CD4-positive, alpha-beta T cell treated with Interleukin-1 beta for 1 hour (primary cell): ENCODE measurements around the gene NRXN2.

ENCODE experiments used
- DNase-seq, 2 donors: peaks; one replicate each; pipeline ENCODE4 v3.0.0-alpha.2; 2020 to 2022

The NRXN2 gene

DNA sequence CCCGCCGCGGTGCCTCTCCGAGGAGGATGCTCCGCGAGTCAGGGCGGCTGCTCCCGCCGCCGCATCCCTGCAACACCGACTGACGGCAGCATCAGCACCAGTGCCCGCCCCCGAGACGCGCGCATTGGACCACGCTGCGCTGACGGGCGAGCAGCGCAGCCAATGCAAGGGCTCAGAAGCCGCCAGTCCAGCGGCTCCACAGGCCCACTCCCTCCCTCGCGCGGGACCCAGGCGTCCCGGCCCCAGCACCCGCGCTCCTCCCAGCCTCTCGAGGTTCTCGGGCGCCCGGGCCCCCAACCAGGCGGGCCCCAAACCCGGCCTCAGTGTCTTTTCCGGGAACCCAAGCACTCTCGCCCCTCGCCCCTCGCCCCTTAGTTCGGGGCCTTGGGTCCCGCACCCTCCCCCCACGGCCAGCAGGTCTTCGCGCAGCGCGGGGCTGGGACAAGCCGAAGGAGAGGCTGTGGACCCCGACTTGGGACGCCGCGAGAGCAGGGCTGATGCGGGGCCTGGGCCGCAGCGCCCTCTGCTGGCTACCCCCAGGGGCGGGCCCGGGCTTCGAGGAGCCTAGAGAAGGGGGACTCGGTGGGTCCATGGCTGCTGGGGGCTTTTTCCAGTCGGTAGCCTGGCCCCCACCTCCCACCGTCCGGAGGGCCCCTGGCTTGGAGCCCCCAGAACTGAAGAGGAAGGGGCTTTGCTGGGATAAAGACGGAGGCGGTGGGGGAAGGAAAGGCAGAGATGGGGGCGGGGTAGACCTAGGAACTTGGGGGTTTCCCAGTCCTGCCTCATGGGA is at the start of gene NRXN2:
NRXN2 (minus strand) TSS at position 81 of the 790 bp plus-strand sequence. CDS start 9,498 bp downstream, outside the sequence.
- DNase-seq = peak; percentile 87 to 88

GRCh38 chr11:64772303-64773018 is 49.5 kb upstream of the NRXN2 start:
- no peak for DNase-seq

- DNase-seq = no peak
Observed at GRCh38 chr11:64771861-64772260, 48.9 kb upstream of the NRXN2 start.

DNA sequence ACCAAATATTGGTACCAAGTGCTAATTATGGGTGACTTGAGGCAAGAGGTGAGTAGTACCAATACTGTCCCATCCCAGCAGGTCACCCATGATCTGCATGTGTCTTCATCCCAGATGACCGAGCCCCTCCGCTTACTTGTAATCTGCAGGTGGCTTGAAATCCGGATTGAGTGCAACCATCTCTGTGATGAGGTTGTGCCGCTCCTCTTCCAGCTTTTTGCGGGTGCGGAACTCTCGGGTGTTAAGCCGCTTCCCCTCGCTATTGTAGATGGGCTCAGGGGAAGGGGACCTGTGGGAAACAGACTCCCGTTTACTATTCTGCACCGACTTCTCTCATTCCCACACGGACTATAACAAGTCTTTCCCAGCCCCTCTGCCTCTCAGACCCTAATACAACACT is 47.1 kb upstream of the NRXN2 start:
- no peak for DNase-seq

DNA sequence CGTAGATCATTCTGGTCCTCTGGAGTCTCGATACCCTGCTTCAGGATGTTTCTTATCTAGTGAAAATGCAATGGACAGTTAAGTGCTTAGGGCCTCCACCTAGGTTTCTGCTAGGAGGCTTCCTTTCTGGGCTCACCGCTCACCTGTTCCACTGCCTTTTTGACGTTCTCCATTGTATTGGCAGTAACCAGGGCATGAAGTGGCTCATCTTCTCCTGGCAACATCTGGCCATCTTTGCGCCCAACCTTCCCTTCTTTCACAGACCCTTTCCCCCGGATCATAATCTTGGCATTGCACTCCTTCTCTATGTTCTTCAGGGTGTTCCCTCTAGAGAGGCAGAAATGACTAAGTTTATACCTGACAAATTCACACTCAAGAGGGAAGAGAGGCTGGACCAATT is 46.3 kb upstream of the NRXN2 start:
- no peak for DNase-seq

DNA sequence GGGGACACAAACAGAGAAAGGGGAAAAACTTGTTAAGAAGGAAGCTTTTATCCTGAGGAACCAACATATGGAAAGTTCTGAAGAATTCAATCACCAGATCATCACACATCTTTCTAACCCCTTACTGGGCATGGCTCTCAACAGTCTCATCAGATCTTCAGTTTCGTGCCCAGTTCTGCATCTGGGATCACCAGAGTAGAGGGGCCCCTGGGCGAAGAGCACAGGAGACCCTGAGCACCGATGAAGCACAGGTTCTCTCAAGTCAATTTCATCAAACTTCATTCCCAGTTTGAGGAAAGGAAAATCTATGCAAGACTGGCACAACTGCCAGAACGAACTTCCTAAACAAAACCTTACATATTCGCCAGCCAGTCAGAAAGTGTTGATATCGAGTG is 45.3 kb upstream of the NRXN2 start:
- DNase-seq = no peak

DNA sequence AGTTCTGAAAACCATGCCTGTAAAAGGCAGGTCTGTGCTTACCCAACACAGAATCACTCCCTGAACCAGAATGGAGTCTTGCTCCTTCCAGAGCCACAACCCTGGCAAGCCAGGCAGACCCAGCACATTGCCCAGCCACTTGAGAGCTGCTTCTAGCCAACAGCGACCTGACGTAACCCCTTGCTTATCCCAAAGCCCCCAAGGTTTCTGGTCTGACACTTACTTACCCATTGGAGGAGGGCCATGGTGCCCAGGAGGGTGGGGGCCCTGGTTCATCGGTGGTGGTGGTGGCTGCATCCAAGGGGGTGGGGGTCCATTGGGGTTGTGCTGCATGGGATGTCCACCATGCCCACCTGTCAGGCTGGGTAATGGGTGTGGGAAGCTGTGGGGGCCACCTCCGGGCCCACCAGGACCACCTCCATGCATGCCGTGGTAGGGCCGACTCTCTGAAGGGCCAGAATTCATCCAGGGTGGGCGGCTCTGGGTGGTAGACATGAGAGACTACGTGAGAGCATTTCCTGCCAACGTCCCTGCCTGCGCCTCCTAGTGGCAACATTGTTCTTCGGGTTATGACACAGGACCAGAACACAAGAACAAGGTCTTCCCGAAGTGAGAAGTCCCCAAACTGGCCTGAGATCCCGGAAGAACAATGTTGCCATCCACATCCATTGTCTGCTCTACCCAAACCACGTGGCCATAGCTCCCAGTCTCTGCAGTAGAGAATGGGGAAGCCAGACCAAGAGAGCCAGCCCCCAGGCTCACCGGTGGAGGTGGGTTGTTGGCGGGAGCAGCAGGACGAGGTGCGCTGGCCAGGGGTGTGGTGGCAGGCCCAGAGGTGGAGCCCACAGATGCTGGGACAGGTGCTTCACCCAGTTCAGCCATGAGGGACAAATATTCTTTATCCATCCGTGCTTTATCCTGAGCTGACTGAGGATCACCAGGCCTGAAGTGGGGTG is 44.6 kb upstream of the NRXN2 start:
- peak; percentile 77 to 85 for DNase-seq

DNA sequence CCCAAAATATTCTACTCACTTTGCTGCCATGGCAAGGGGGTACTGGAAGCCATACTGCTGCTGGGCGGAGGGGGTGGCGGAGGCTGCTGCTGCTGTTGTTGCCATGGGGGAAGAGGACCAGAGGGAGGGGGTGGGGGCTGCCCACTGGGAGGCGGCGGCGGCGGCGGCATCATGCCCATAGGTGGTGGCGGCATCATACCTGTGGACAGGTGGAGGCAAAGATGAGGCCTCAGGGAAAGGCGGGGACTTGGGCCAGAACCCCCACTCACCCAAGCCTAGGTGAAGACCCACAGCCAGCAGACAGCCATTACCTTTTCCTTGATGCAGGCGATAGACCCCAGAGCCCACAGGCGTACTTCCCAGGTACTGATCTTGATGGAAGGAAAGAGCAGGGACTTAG is 43.9 kb upstream of the NRXN2 start:
- DNase-seq = no peak

- no peak for DNase-seq
Observed at GRCh38 chr11:64765851-64766665, 43.1 kb upstream of the NRXN2 start.

GRCh38 chr11:64765291-64765850 is 42.4 kb upstream of the NRXN2 start:
- no peak for DNase-seq

- DNase-seq = no peak
Observed at GRCh38 chr11:64764753-64765152, 41.8 kb upstream of the NRXN2 start.

DNA sequence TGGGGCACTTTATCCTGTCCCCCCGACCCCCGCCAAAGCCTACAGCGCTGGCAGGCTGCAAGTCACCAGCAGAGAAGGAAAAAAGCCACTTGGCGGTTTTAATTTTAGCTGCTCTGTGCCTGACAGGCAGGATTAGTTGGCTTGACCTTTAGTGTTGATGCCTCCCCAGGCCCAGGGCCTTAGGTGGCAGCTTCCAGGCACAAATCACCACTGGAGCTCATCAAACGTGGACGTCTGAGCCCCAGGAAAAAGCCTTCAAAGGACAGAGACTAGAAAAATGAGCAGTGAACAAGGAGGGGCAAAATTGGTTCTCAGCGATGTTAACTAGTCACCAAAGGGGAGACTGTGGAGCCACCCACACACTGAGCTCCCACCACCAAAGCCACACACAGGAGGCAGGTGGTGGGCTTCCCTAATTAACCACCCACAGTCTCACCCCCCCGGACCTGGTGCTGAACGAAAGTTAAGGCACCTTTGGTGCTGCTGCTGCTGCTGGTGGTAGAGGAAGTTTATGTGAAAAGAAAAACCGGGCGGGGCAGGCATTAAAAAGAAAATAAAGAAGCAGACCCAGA is 41.1 kb upstream of the NRXN2 start:
- peak; percentile 74 for DNase-seq

DNA sequence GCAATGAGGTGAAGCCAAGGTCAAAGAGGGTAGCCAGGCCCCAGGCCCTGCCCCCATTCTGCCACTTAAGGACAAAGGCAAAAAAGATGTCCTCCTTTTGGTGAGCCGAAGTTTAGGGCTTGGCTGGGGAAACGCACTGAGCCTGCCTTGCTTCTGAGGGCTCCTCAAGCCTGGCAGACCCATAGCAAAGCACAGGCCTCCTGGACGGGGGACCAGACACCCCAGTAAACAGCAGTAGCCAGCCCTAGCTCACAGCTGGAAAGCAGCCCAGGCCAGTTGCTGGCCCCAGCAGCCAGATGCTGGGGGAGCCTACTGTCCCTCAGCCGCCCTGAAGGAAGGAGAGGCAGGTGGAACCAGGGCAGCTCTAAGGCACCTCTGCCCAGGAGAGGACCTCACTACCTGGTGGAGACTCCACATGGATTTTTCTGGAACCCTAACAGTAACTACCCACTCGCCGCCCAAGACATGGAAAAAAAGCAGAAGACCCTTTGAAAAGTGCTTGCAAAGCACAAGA is 40.6 kb upstream of the NRXN2 start:
- peak in 1 of 2 donors; percentile 39 for DNase-seq

DNA sequence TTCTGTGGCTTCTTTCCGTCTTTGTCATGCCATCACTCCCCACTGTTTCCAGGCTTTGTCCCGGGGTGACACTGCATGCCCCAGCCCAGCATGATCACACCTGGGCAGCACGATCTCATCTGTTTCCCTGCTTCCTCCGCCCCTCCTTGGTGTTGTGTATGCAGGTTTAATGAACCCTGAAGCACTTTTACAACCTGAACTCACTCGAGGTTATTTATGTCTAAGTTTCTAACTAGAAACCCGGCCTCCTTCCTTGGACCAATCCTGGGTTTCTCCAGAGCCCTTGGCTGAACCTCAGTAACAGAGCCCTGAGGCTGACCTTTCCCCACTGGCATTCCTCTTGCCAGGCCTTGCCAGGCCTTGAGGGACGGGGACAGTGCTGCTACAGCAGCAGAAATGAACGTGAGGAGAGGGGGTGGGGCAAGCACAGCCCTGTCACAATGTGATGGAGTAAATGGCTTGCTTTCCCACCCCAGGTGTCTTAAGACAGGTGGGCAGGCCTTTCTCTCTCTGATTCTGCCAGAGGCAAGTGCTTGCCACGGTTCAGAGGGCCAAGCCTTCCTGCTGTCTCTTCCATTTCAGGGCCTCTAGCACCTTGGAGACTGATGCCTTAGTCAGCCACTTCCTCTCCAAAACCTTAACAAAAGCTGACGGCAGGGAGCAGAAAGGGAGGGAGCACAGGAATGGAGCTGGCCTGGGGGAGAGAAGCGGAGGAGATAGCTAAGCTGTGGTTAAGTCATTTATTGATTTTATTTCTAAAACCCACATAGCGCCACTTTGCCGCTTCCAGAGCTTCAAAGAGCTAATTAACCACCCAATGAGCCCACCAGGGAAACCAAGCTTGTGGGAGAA is 39.9 kb upstream of the NRXN2 start:
- DNase-seq = peak in 1 of 2 donors; percentile 48

GRCh38 chr11:64762277-64762673 is 39.3 kb upstream of the NRXN2 start:
- peak; percentile 34 to 36 for DNase-seq

DNA sequence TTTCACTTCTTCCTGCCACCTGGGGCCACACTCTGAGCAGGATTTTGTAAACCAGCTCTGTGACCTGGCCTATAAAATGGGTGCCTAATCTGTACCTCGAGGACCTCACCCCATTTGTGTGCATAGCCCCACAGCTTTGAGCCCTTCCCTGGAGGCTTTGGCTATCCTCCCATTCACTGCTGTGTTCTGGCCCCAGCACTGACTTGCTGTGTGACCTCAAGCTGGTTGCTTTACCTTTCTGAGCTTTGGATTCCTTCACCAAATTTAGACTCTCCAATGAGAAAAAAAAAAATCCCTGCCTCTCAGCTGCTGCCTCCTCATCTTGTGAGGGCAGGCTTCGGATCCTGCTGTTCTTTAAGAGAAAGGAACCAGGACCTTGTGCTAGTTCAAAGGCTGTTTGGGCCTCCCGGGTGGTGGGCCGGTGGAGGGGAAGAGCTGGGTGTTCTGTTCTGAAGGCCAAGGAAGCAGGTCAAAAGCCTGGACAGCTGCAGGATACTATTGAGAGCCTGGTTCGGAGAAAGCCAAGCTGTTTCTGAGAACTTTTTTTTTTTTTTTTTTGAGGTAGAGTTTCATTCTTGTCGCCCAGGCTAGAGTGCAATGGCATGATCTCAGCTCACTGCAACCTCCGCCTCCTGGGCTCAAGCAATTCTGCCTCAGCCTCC is 37.9 kb upstream of the NRXN2 start:
- peak in 1 of 2 donors; percentile 33 for DNase-seq

GRCh38 chr11:64759722-64760719 is 37.0 kb upstream of the NRXN2 start, which contains the start of gene PYGM:
Gene PYGM (minus strand): TSS chr11:64759974. CDS start chr11:64759898, 76 bp downstream.
- peak in 1 of 2 donors; percentile 32 for DNase-seq

GRCh38 chr11:64759131-64759721 is 36.2 kb upstream of the NRXN2 start:
- DNase-seq = no peak
